Upper lobe of left lung (tissue), 4 donors: ENCODE data around the gene GABBR2.

Source experiments
- CTCF ChIP-seq, 6 experiments: fragments of 450-650 bp in 4 of 6; fragments of 200-600 bp in 2 of 6; sonication (generic) in 2 of 6; IDR thresholded peaks; one replicate each; pipeline ENCODE4 v1.5.1; 2016 to 2019; ENCODE audit warnings: antibody characterized with exemption in 6 of 6
- EP300 ChIP-seq, 4 donors: sonication (generic); formaldehyde crosslinking; IDR thresholded peaks; one replicate each; pipeline ENCODE4 v1.5.1; 2017; ENCODE audit warnings: antibody characterized with exemption in 4 of 4, control low read depth in 2 of 4
- POLR2A ChIP-seq, 4 donors: fragments of 450-650 bp; IDR thresholded peaks; one replicate each; pipeline ENCODE4 v1.5.1; 2016 to 2017; ENCODE audit warnings: antibody characterized with exemption in 4 of 4, mild to moderate bottlenecking in 2 of 4

DNA sequence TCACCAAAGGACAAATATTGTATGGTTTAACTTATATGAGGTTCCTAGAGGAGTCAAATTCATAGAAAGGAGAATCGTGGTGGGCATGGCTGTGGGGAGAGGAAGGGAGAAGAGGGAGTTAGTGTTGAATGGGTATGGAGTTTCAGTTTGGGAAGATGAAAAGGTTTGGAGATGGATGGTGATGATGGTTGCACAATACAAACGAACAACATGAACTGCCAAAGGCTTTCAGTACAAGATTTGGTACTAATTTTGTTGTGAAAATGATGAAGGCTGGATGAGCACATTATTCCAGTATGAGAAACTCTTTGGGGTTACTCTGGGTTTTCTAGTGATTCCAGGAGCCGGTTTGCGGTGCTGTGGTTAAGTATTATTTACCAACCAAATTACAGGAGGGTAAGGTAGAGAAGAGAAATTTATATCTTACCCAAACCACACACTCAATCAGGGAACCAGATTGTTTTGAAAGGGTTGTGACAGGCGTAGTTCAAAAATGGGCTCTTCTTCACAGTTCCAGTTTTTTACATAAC is 341.3 kb downstream of the GABBR2 start:
- no peak for TF ChIP-seq CTCF (IDR thresholded peaks at IDR 0.05)
- no peak for TF ChIP-seq EP300 (IDR thresholded peaks at IDR 0.05)
- TF ChIP-seq POLR2A (IDR thresholded peaks at IDR 0.05), result no peak
